ENCODE data around the gene RPL22.

Gene RPL22

GRCh38 chr1:6199298-6200187 is at the start of gene RPL22:
Gene RPL22, minus strand, starts transcription at chr1:6199595. Its CDS starts 22 bp downstream, at chr1:6199573.
- peak; percentile 98 for DNase-seq

GRCh38 chr1:6248161-6248776 is 48.9 kb upstream of the RPL22 start:
- DNase-seq, result no peak

- no peak for DNase-seq
These were observed 48.3 kb upstream of the RPL22 start for GRCh38 chr1:6247651-6248050.

GRCh38 chr1:6246497-6247467 is 47.4 kb upstream of the RPL22 start:
- DNase-seq, result peak; percentile 87

GRCh38 chr1:6245869-6246496 is 46.6 kb upstream of the RPL22 start:
- peak; percentile 52 for DNase-seq

GRCh38 chr1:6245086-6245868 is 45.9 kb upstream of the RPL22 start:
- DNase-seq, result peak; percentile 87

GRCh38 chr1:6244401-6245049 is 45.1 kb upstream of the RPL22 start:
- DNase-seq, result no peak

GRCh38 chr1:6243993-6244392 is 44.6 kb upstream of the RPL22 start, which contains the start of gene HES3:
Gene HES3, plus strand, starts transcription at chr1:6244179. Its CDS starts 187 bp downstream, at chr1:6244366.
- DNase-seq, result no peak

GRCh38 chr1:6243053-6243834 is 43.8 kb upstream of the RPL22 start:
- DNase-seq, result no peak

GRCh38 chr1:6241887-6242740 is 42.7 kb upstream of the RPL22 start:
- DNase-seq, result peak; percentile 57

- no peak for DNase-seq
These were observed 41.9 kb upstream of the RPL22 start for GRCh38 chr1:6241107-6241886.

GRCh38 chr1:6239950-6240768 is 40.8 kb upstream of the RPL22 start:
- DNase-seq, result no peak

- DNase-seq, result no peak
These were observed 39.9 kb upstream of the RPL22 start for GRCh38 chr1:6239213-6239752.

- DNase-seq, result no peak
These were observed 37.7 kb upstream of the RPL22 start for GRCh38 chr1:6237093-6237492.

GRCh38 chr1:6235296-6235677 is 35.9 kb upstream of the RPL22 start:
- no peak for DNase-seq

GRCh38 chr1:6234502-6235295 is 35.3 kb upstream of the RPL22 start:
- no peak for DNase-seq

Measured in right hindlimb (tissue), 1 donor.